Liver (tissue), 9 donors: ENCODE data around the gene KCNMA1. TPM values are rescaled to one million over a fixed set of nuclear protein-coding genes. Genes with fewer than 3 reads are reported as not detected.

Source experiments
- DNase-seq: peaks from one replicate; pipeline ENCODE4 v3.0.0-alpha.2; 2017; ENCODE audit warnings: low spot score
- H3K27ac ChIP-seq, 2 donors: one replicate each; pipeline ENCODE4 v1.7.0; 2013; ENCODE audit warnings: inconsistent platforms in 2 of 2, low read length in 2 of 2, control low read depth in 1 of 2, low read depth in 1 of 2, mild to moderate bottlenecking in 1 of 2
- H3K27me3 ChIP-seq, 4 donors: one replicate each; pipeline versions ENCODE4 v1.6.1 to v1.7.0; 2013; ENCODE audit warnings: low read length in 3 of 4, inconsistent platforms in 1 of 4, mild to moderate bottlenecking in 1 of 4, moderate library complexity in 1 of 4; ENCODE audit not compliant: control insufficient read depth in 4 of 4, insufficient read depth in 4 of 4
- H3K36me3 ChIP-seq, 4 donors: one replicate each; pipeline versions ENCODE4 v1.6.1 to v1.7.0; 2013; ENCODE audit warnings: low read length in 3 of 4, mild to moderate bottlenecking in 3 of 4, low read depth in 1 of 4, moderate library complexity in 1 of 4; ENCODE audit not compliant: control insufficient read depth in 4 of 4, insufficient read depth in 3 of 4
- H3K4me1 ChIP-seq, 4 donors: one replicate each; pipeline versions ENCODE4 v1.6.1 to v1.7.0; 2013; ENCODE audit warnings: low read length in 3 of 4, mild to moderate bottlenecking in 3 of 4, moderate library complexity in 1 of 4; ENCODE audit not compliant: control insufficient read depth in 4 of 4, insufficient read depth in 4 of 4
- H3K4me3 ChIP-seq, 3 donors: one replicate each; pipeline versions ENCODE4 v1.6.1 to v1.7.0; 2013; ENCODE audit warnings: low read length in 3 of 3, control low read depth in 1 of 3, low read depth in 1 of 3, mild to moderate bottlenecking in 1 of 3
- H3K9ac ChIP-seq, 2 donors: one replicate each; pipeline ENCODE4 v1.7.0; 2013; ENCODE audit warnings: low read length in 2 of 2, mild to moderate bottlenecking in 2 of 2, moderate library complexity in 2 of 2, control low read depth in 1 of 2, low read depth in 1 of 2
- H3K9me3 ChIP-seq, 4 donors: one replicate each; pipeline versions ENCODE4 v1.6.1 to v1.7.0; 2013; ENCODE audit warnings: low read length in 3 of 4; ENCODE audit not compliant: control insufficient read depth in 4 of 4
- ATF3 ChIP-seq: IDR thresholded peaks from 2 replicates; pipeline ENCODE4 v1.6.1; 2016; ENCODE audit warnings: antibody characterized with exemption
- CTCF ChIP-seq: fragments of 150-350 bp; IDR thresholded peaks from 2 replicates; pipeline ENCODE4 v1.5.1; 2017; ENCODE audit warnings: improper control_type of control experiment, low read depth, low read length; ENCODE audit not compliant: missing input control
- FOXA1 ChIP-seq: IDR thresholded peaks from 2 replicates; pipeline ENCODE4 v1.6.1; 2016; ENCODE audit warnings: antibody characterized with exemption
- GABPA ChIP-seq, 2 donors: IDR thresholded peaks in 1 of 2; conservative IDR thresholded peaks in 1 of 2; 2 replicates each; pipeline ENCODE4 v1.6.1; 2016; ENCODE audit warnings: antibody characterized with exemption in 2 of 2, mild to moderate bottlenecking in 1 of 2, moderate library complexity in 1 of 2
- HNF4A ChIP-seq, 2 donors: conservative IDR thresholded peaks; 2 replicates each; pipeline ENCODE4 v1.6.1; 2016; ENCODE audit warnings: antibody characterized with exemption in 2 of 2, mild to moderate bottlenecking in 2 of 2
- JUND ChIP-seq, 2 donors: IDR thresholded peaks; 2 replicates each; pipeline ENCODE4 v1.6.1; 2016; ENCODE audit warnings: antibody characterized with exemption in 2 of 2
- MAX ChIP-seq: IDR thresholded peaks from 2 replicates; pipeline ENCODE4 v1.6.1; 2016; ENCODE audit warnings: antibody characterized with exemption
- NR2F2 ChIP-seq: IDR thresholded peaks from 2 replicates; pipeline ENCODE4 v1.6.1; 2016; ENCODE audit warnings: antibody characterized with exemption
- SP1 ChIP-seq: IDR thresholded peaks from 2 replicates; pipeline ENCODE4 v1.6.1; 2018; ENCODE audit warnings: antibody characterized with exemption, mild to moderate bottlenecking
- WGBS: extraction: QIAGEN DNeasy Blood & Tissue Kit; methylation state at CpG from one replicate; pipeline ENCODE4 v1.1.7; 2013; 5-methylcytosine and 5-hydroxymethylcytosine counted together
- polyA plus RNA-seq, 2 donors: library from polyadenylated mRNA; stranded (reverse) in 1 of 2; unstranded in 1 of 2; fragments of 200-250 nt in 1 of 2; fragments of >200 nt in 1 of 2; fragmentation: Nextera tagmentation in 1 of 2; extraction: Ambion mirVana in 1 of 2; gene quantifications; one replicate each; pipeline versions ENCODE4 v1.2.1 to v1.2.3, GENCODE V29; 2013 to 2015
- total RNA-seq, 2 donors: library from RNA; depleted of rRNA; stranded (reverse); fragments of >200 nt; gene quantifications; one replicate each; pipeline ENCODE4 v1.2.3, GENCODE V29; 2014
- donor health status: healthy.
- donor health status: healthy.
- donor health status: healthy.
- donor health status: healthy.
- donor health status: healthy.

KCNMA1 gene
- total and polyA plus RNA-seq, 4 donors = 2.5 to 9.7 (median 4.7) TPM

DNA sequence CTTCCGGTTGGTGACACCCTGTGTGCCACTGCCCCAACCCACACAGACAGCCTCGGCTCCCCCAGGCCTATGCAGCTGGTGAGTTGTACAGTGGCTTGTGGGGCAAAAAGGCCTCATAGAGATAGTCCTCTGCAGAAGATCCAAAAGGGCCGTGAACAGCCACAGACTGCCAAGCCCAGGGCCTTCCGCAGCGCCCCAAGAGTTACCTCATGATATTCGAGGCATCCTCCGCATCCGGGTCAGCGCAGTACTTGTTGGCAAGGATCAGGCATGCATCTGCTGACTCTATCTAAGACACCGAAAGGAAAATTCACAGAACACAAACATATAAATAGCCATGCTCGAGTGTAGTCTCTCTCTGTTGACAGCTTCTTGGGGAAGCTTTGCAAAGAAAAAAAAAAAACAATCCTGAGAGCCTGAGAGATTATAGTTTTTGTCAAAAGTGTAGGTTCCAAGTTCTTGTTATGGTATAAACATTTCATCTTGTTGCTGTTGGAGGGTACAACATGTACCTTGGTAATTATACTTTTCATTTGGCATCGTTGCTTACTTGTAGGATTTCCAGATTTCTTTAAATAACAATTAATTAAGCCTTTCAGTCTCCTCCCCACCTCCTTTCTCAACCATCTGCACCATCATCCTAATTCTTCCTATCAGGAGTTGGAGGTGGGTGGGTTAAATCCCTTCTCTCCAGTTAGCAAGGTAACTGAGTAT is 553.0 kb downstream of the KCNMA1 start:
- Histone ChIP-seq H3K9me3 (no peaks in the 10 kb centered on the region), H3K27me3 (no peaks in the 10 kb centered on the region), H3K36me3 (peaks cover 0 to 11% (median 4%) of the 10 kb centered on the region in 4 donors), H3K4me3 (no peak overlapping the region), H3K4me1 (peaks cover 0 to 2% (median 0%) of the 10 kb centered on the region in 4 donors), H3K9ac (no peak overlapping the region), H3K27ac (no peak overlapping the region)
- 88% methylated on average over 12 of the region's 12 CpGs for WGBS
- DNase-seq = no peak
- TF ChIP-seq JUND (IDR thresholded peaks at IDR 0.05) (no peak), NR2F2 (peak; percentile 28), MAX (no peak), CTCF (no peak), ATF3 (no peak)

GRCh38 chr10:77082601-77083252 is 554.9 kb downstream of the KCNMA1 start:
- Histone ChIP-seq H3K27ac (no peak overlapping the region), H3K4me1 (peaks cover 6 to 13% (median 9%) of the 10 kb centered on the region in 4 donors), H3K9ac (no peak overlapping the region), H3K36me3 (peaks cover 0 to 4% (median 3%) of the 10 kb centered on the region in 4 donors), H3K4me3 (no peak overlapping the region), H3K27me3 (no peaks in the 10 kb centered on the region), H3K9me3 (no peaks in the 10 kb centered on the region)
- 71% methylated on average over 7 of the region's 7 CpGs for WGBS
- TF ChIP-seq NR2F2 (no peak), JUND (IDR thresholded peaks at IDR 0.05) (no peak)
- DNase-seq = no peak

DNA sequence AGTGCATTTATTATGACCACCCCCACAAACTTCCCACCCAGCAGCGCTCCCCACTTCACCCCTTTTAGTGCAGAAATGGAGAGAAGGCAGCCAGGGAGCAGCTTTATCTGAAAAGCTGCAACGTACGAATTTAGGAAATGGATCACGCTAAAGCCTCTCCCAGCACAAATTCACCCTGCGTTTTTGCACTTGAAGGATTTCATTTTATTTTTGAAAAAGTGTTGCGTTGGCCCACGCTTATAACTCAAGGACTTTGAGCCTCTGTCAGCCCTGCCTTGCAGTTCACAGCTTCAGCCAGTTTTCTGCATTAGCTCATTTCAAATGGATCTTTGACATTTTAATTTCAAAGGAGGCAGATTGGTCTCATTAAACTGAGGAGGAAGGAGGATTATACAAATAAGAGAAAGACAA is 556.1 kb downstream of the KCNMA1 start:
- H3K9ac ChIP-seq = no peak overlapping the region
- no peak for TF ChIP-seq FOXA1
- TF ChIP-seq MAX = no peak
- TF ChIP-seq ATF3 = no peak
- no peak for TF ChIP-seq GABPA (IDR thresholded peaks at IDR 0.05 in 1 of 2, conservative IDR thresholded peaks at IDR 0.05 in 1 of 2)
- no peak for TF ChIP-seq SP1
- no peak for TF ChIP-seq NR2F2
- peak in 1 of 2 donors; percentile 9 for TF ChIP-seq HNF4A (conservative IDR thresholded peaks at IDR 0.05)
- H3K36me3 ChIP-seq = peaks cover 0 to 4% (median 2%) of the 10 kb centered on the region in 4 donors
- H3K27ac ChIP-seq = no peak overlapping the region
- peaks cover 8 to 15% (median 11%) of the 10 kb centered on the region in 4 donors for H3K4me1 ChIP-seq
- no peak for DNase-seq
- H3K4me3 ChIP-seq = no peak overlapping the region
- no peaks in the 10 kb centered on the region for H3K9me3 ChIP-seq
- no peaks in the 10 kb centered on the region for H3K27me3 ChIP-seq
- 85% methylated on average over 7 of the region's 7 CpGs for WGBS
